Adrenal gland (tissue), 12 donors: ENCODE measurements around the gene PRDM8. TPM values are rescaled to one million over a fixed set of nuclear protein-coding genes. Genes with fewer than 3 reads are reported as not detected.

Experiments
- DNase-seq, 7 donors: peaks; one replicate each; pipeline ENCODE4 v3.0.0-alpha.2; 2019 to 2020
- H3K27ac ChIP-seq, 5 donors: fragments of 200-600 bp; sonication (generic) in 4 of 5; 1 replicate in 3 of 5; 2 replicates in 2 of 5; pipeline versions ENCODE4 v1.5.1 to v1.8.0; 2016 to 2020; ENCODE audit warnings: mild to moderate bottlenecking in 1 of 5
- H3K27me3 ChIP-seq: fragments of 200-600 bp; 2 replicates; pipeline ENCODE4 v1.8.0; 2021
- H3K36me3 ChIP-seq, 2 donors: fragments of 200-600 bp; replicated peaks in 1 of 2; 1 replicate in 1 of 2; 2 replicates in 1 of 2; pipeline versions ENCODE4 v1.5.1 to v1.8.0; 2018 to 2022
- H3K4me1 ChIP-seq, 2 donors: fragments of 200-600 bp; replicated peaks in 1 of 2; 1 replicate in 1 of 2; 2 replicates in 1 of 2; pipeline versions ENCODE4 v1.5.1 to v1.8.0; 2018 to 2021
- H3K4me3 ChIP-seq, 4 donors: fragments of 200-600 bp; sonication (generic) in 3 of 4; one replicate each; pipeline ENCODE4 v1.5.1; 2016 to 2018
- H3K9me3 ChIP-seq, 3 donors: fragments of 200-600 bp; sonication (generic) in 1 of 3; replicated peaks in 1 of 3; 1 replicate in 2 of 3; 2 replicates in 1 of 3; pipeline versions ENCODE4 v1.5.1 to v1.8.0; 2016 to 2021
- POLR2A ChIP-seq, 2 donors: fragments of 450-650 bp; IDR thresholded peaks; one replicate each; pipeline ENCODE4 v1.6.1; 2017; ENCODE audit warnings: antibody characterized with exemption in 2 of 2, mild to moderate bottlenecking in 2 of 2, moderate library complexity in 1 of 2
- WGBS, 4 donors: extraction: QIAGEN DNeasy Blood & Tissue Kit in 2 of 4; methylation state at CpG; one replicate each; pipeline versions ENCODE4 v1.1.5 to v1.1.7; 2013 to 2017; 5-methylcytosine and 5-hydroxymethylcytosine counted together
- intact Hi-C, 2 donors: fragments of 100-400 bp; cut with DNase I; formaldehyde crosslinking; loops; one replicate each; pipeline versions ENCODE4 v1.14.1 to v1.15.0; 2022 to 2023
- polyA plus RNA-seq, 3 donors: library from polyadenylated mRNA; stranded (reverse); fragments of 200-250 nt in 2 of 3; fragments of 350-450 nt in 1 of 3; fragmentation: Illumina TruSeq in 1 of 3; extraction: RNeasy Lipid Tissue Mini Kit (QIAGEN cat#74804) in 1 of 3; gene quantifications; one replicate each; pipeline ENCODE4 v1.2.3, GENCODE V29; 2013 to 2014
- total RNA-seq, 9 donors: library from RNA; depleted of rRNA in 4 of 9; stranded (reverse); fragments of >200 nt in 4 of 9; fragments of 120-200 nt in 1 of 9; fragmentation: NEBNext Ultra II Directional in 1 of 9; extraction: Animal tissue kit (Norgen Biotek cat#: 25700) in 1 of 9; gene quantifications; one replicate each; pipeline versions ENCODE4 v1.1.0 to v1.2.4, GENCODE V29; 2013 to 2023
- TF ChIP-seq, protein P1 (sequence below), 6 experiments: fragments of 450-650 bp in 4 of 6; fragments of 200-600 bp in 2 of 6; sonication (generic) in 1 of 6; IDR thresholded peaks; 1 replicate in 5 of 6; 2 replicates in 1 of 6; pipeline versions ENCODE4 v1.5.1 to v1.8.0; 2016 to 2021; ENCODE audit warnings: antibody characterized with exemption in 6 of 6, mild to moderate bottlenecking in 2 of 6, moderate library complexity in 1 of 6
- donor health status: healthy with polysubstance abuse.
- donor health status: Bipolar disorder and iron deficiency.
- donor health status: DM: yes; HTN: yes; CAD: no.
- donor health status: DM: no; HTN: no; CAD: no.
- donor health status: DM: no; HTN: no; CAD: no.
- donor health status: DM: yes; HTN: yes; CAD: no.

Gene PRDM8
- total and polyA plus RNA-seq, 12 donors: 0.36 to 5.0 (median 1.6) TPM

DNA sequence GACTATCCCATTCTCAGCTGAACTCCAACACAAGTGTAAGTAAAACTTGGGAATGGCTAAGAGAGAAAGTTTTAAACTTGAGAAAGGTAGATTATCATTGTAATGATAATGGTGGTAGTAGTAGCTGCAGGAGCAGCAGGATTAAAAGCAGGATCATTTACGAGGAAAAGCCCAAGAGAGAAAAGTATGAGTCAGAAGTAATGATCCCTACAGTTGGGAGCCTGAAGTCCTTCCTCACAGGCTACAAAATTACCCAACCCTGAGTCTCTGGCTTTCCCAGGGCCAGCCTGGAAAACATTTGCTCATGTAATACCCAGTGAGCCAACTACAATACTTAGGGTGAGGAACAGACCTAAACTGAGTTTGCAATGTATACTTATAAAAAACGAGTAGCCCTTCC is 4.4 kb upstream of the PRDM8 start:
- Histone ChIP-seq H3K27me3 (peaks cover 23% of the 10 kb centered on the region), H3K4me3 (no peak overlapping the region), H3K9me3 (no peaks in the 10 kb centered on the region), H3K4me1 (peaks cover 0 to 4% of the 10 kb centered on the region in 2 donors), H3K27ac (no peak overlapping the region), H3K36me3 (no peaks in the 10 kb centered on the region)
- 41 to 61% (median 45%) methylated on average over 2 of the region's 2 CpGs for WGBS, 4 donors
- no peak for TF ChIP-seq POLR2A (IDR thresholded peaks at IDR 0.05)
- TF ChIP-seq, protein P1, sequence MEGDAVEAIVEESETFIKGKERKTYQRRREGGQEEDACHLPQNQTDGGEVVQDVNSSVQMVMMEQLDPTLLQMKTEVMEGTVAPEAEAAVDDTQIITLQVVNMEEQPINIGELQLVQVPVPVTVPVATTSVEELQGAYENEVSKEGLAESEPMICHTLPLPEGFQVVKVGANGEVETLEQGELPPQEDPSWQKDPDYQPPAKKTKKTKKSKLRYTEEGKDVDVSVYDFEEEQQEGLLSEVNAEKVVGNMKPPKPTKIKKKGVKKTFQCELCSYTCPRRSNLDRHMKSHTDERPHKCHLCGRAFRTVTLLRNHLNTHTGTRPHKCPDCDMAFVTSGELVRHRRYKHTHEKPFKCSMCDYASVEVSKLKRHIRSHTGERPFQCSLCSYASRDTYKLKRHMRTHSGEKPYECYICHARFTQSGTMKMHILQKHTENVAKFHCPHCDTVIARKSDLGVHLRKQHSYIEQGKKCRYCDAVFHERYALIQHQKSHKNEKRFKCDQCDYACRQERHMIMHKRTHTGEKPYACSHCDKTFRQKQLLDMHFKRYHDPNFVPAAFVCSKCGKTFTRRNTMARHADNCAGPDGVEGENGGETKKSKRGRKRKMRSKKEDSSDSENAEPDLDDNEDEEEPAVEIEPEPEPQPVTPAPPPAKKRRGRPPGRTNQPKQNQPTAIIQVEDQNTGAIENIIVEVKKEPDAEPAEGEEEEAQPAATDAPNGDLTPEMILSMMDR (IDR thresholded peaks at IDR 0.05): no peak
- no peak for DNase-seq
- intact Hi-C loops: no loop called here

DNA sequence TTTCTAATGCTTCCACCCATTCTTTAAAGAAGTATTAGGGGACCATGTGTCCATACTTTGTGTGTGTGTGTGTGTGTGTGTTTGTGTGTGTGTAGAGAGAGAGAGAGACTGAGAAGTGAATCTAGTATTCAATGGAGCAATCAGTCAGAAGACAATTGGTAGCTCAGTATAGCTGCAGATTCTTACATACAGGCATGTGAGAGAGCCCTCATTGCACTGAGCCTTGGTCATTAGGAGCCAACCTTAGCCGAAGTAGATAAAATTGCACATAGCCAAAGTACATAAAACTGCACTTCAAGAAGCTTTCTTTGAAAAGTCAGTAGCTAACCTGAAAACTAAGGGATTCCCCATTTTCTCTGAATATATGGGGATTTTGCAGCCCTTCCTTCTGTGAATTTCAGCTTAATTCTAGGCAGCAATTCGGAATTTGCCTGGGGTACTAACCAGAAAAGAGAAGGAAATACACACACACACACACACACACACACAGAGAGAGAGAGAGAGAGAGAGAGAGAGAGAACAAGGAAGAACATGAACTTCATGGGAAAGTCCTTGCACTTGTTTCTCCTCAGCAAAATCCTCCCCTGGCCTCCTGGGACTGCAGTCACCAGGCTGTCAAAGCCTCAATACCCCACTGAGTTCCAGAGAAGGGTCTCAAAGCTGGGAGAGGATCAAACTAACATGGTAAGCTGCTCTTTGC is 1.7 kb upstream of the PRDM8 start:
- Histone ChIP-seq H3K9me3 (no peaks in the 10 kb centered on the region), H3K27ac (no peak overlapping the region), H3K36me3 (no peaks in the 10 kb centered on the region), H3K4me3 (no peak overlapping the region), H3K27me3 (peaks cover 31% of the 10 kb centered on the region), H3K4me1 (peaks cover 0 to 5% of the 10 kb centered on the region in 2 donors)
- intact Hi-C loops: no loop called here
- TF ChIP-seq, protein P1 (IDR thresholded peaks at IDR 0.05): no peak
- no peak for TF ChIP-seq POLR2A (IDR thresholded peaks at IDR 0.05)
- DNase-seq: no peak
- WGBS, 4 donors: 31 to 60% (median 45%) methylated on average over 2 of the region's 2 CpGs

DNA sequence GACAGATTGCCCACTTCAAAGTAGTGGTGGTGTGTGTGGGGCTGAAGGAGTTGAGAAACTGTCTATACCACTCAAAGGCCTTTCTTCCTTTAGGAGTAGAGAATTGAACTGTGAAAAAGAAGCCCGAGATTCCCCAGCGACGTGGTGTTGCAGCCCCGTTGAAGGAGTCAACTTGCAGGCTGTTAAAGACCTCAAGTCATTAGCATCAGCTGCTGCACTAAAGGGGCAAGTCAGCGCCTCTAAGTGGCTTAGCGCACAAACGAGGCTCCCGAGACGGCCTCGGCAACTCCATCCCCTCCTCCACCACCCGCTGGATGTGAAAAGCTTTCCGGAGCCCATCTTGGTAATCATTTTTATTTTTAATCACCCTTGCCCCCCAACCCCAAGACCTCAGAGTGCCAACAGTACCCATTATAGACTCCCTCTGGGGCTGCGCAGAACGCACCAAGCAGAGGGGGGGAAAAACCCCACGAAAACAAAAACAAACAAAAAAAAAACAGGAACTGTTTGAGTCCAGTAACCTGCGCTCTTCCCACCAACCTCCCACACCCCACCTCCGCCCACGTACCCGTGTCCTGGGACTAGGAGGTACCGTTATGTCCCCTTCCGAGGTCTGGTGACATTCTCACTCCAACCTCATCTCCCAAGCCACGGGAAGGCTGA is 913 bp upstream of the PRDM8 start:
- 24 to 35% (median 31%) methylated on average over 22 of the region's 22 CpGs for WGBS, 4 donors
- Histone ChIP-seq H3K36me3 (no peaks in the 10 kb centered on the region), H3K4me3 (no peak overlapping the region), H3K27ac (no peak overlapping the region), H3K4me1 (peaks cover 0 to 5% of the 10 kb centered on the region in 2 donors), H3K27me3 (peaks cover 37% of the 10 kb centered on the region), H3K9me3 (no peaks in the 10 kb centered on the region)
- TF ChIP-seq, protein P1 (IDR thresholded peaks at IDR 0.05): no peak
- no peak for TF ChIP-seq POLR2A (IDR thresholded peaks at IDR 0.05)
- no peak for DNase-seq
- intact Hi-C loops: no loop called here

DNA sequence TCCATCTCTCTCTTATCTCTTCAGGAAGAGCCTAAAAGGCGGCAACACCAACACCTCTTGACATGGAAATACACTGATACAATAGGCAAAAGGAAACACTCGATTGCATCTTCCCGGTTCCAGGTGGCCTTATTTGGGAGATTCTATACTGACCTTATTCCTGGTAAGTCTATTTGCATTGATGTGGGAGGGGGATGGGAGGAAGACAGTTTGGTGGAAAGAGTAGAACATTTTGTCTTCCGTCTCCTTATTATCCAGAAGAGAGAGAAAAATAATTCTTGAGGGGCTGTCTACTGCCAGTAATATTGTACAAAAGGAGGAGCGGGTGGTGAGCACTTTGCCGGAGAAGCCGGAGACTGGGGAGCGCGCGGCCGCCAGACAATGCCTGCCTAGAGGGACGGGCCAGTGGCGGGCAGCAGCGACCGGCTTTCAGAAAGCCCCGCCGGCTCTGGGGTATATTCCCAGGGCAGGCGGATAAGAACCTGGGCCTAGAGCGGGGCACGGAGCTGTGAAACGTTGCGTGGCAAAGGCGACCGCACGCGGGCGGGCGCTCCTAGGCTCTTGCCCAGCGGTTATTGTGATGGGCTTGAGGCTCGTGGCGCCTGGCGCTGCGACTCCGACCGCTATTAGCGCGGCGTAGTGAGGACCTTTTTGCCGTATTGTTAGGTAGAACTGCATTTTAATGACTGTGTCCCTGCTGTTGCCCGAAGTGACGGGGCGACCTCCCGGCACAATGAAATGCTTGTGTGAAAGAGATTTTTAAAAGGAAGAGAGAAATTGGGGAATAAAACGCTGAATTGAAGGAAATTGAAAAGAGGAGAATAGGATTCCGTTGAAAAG is 518 bp downstream of the PRDM8 start:
- H3K27me3 ChIP-seq: peaks cover 39% of the 10 kb centered on the region
- TF ChIP-seq POLR2A (IDR thresholded peaks at IDR 0.05): no peak
- TF ChIP-seq, protein P1 (IDR thresholded peaks at IDR 0.05): no peak

More for the DNA sequence above, 518 bp downstream of the PRDM8 start:
- Histone ChIP-seq H3K9me3 (no peaks in the 10 kb centered on the region), H3K4me3 (peak overlapping the region in 1 of 4 donors; percentile 35), H3K4me1 (peaks cover 0 to 5% of the 10 kb centered on the region in 2 donors), H3K27ac (no peak overlapping the region), H3K36me3 (no peaks in the 10 kb centered on the region)
- no peak for DNase-seq
- intact Hi-C loops: no loop called here
- 14 to 39% (median 15%) methylated on average over 19 to 45 of the region's 45 CpGs for WGBS, 4 donors
